HT-29 (cell line): ENCODE results near the gene SYNGR2. TPM values are rescaled to one million over a fixed set of nuclear protein-coding genes. Genes with fewer than 3 reads are reported as not detected.

Experiments used
- DNase-seq: peaks from one replicate; pipeline ENCODE4 v3.0.0-alpha.2; 2015; ENCODE audit warnings: low spot score
- small RNA-seq: library from RNA; depleted of rRNA; stranded (forward); fragments of <200 nt; gene quantifications from one replicate; pipeline ENCODE3, GENCODE V24; 2014
- total RNA-seq: library from RNA; depleted of rRNA; stranded (reverse); fragments of >200 nt; shearing (Covaris generic); gene quantifications from 2 replicates; pipeline ENCODE4 v1.2.3, GENCODE V29; 2014; rRNA removed

SYNGR2 gene
- total RNA-seq, 1 experiment from 2014 or later, result 231 TPM

- DNase-seq, result no peak
These were observed 34.3 kb downstream of the SYNGR2 start for GRCh38 chr17:78202666-78203065.

- no peak for DNase-seq
These were observed 36.2 kb downstream of the SYNGR2 start for GRCh38 chr17:78204387-78205123.

GRCh38 chr17:78205124-78205775 lies 36.9 kb downstream of the SYNGR2 start:
- no peak for DNase-seq

DNA sequence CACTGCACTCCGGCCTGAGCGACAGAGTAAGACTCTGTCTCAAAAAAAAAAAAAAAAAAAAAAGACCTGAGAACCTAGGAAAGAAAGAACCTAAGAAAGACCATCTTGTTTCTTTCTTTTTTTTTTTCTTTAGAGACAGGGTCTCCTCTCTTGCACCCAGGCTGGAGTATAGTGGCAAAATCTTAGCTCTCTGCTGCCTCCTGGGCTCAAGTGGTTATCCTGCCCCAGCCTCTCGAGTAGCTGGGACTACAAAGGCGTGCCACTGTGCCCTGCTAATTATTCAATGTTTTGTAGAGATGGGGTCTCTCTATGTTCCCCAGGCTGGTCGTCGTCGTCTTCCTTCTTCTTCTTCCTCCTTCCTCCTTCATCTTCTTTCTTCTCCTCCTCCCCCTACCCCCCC lies 37.9 kb downstream of the SYNGR2 start:
- DNase-seq, result no peak

DNA sequence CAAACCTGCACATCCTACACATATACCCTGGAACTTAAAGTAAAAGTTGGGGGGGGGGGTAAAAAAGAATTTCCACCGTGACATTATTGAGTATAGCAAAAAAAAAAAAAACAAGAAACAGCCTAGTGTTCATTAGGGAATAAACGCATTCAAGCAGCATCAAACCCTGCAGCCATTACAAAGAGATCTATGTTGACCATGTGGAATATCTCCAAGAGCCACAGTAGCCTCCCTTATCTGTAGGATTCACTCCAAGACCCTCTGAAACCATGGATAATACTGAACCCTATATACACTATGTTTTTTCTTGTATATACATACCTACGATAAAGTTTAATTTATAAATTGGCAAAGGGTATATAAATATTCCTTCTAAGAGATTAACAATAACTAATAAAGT lies 40.1 kb downstream of the SYNGR2 start:
- no peak for DNase-seq

- no peak for DNase-seq
These were observed 41.7 kb downstream of the SYNGR2 start for GRCh38 chr17:78210111-78210510.

GRCh38 chr17:78211032-78211431 lies 42.7 kb downstream of the SYNGR2 start:
- DNase-seq, result no peak

- peak; percentile 89 for DNase-seq
These were observed 45.8 kb downstream of the SYNGR2 start, which contains the start of gene BIRC5 for GRCh38 chr17:78214016-78214705. BIRC5 (plus strand) TSS chr17:78214253; CDS start chr17:78214317, 64 bp downstream.

GRCh38 chr17:78214706-78215061 lies 46.3 kb downstream of the SYNGR2 start:
- DNase-seq, result peak; percentile 16

- no peak for DNase-seq
These were observed 51.2 kb downstream of the SYNGR2 start for GRCh38 chr17:78219396-78220150.

Small RNA genes within 50 kb of the gene (small RNA-seq; reads per million reads assigned to genes)
- gene AC087645.1, result not detected

Other genes starting within 250 kb of the SYNGR2 start
- 4.1 and 7.2 TPM in 2 replicates for gene TNRC6C, start 209.9 kb upstream of the SYNGR2 start, total RNA-seq
- 236 and 238 TPM in 2 replicates for gene TMC6, start 39.8 kb upstream of the SYNGR2 start, total RNA-seq
- gene TMC8, start 37.8 kb upstream of the SYNGR2 start, total RNA-seq, result 4.1 and 7.2 TPM in 2 replicates
- 0.20 TPM in 1 of 2 replicates, not detected in the other for gene C17orf99, start 22.2 kb upstream of the SYNGR2 start, total RNA-seq
- gene TK1, start 18.5 kb downstream of the SYNGR2 start, total RNA-seq, result 379 and 400 TPM in 2 replicates
- 36.6 and 45.1 TPM in 2 replicates for gene AFMID, start 18.8 kb downstream of the SYNGR2 start, total RNA-seq
- gene BIRC5, start 45.7 kb downstream of the SYNGR2 start, total RNA-seq, result 78.3 and 114 TPM in 2 replicates
- gene TMEM235, start 63.0 kb downstream of the SYNGR2 start, total RNA-seq, result not detected in 2 replicates
- gene SOCS3, start 191.5 kb downstream of the SYNGR2 start, total RNA-seq, result 0.18 and 0.79 TPM in 2 replicates
- 23.0 and 30.7 TPM in 2 replicates for gene PGS1, start 210.1 kb downstream of the SYNGR2 start, total RNA-seq